H9 (cell line): ENCODE results near the gene CXCR4. TPM values are rescaled to one million over a fixed set of nuclear protein-coding genes. Genes with fewer than 3 reads are reported as not detected.

Experiments
- DNase-seq: peaks from one replicate; pipeline ENCODE4 v3.0.0-alpha.2; 2017
- H2AFZ ChIP-seq: one replicate; pipeline ENCODE4 v1.6.1; 2013; ENCODE audit warnings: mild to moderate bottlenecking, low read length, control low read depth, moderate library complexity
- H2AK5ac ChIP-seq: 2 replicates; pipeline ENCODE4 v1.6.1; 2013; ENCODE audit warnings: low read length, control low read depth, mixed read lengths; ENCODE audit not compliant: insufficient read length
- H2BK120ac ChIP-seq: one replicate; pipeline ENCODE4 v1.6.1; 2013; ENCODE audit warnings: low read depth, mild to moderate bottlenecking, low read length, control low read depth, inconsistent platforms; ENCODE audit not compliant: poor library complexity, severe bottlenecking
- H2BK12ac ChIP-seq: 2 replicates; pipeline ENCODE4 v1.6.1; 2013; ENCODE audit warnings: low read length, control low read depth, mixed read lengths, low read depth; ENCODE audit not compliant: insufficient read length
- H2BK15ac ChIP-seq: 2 replicates; pipeline ENCODE4 v1.6.1; 2013; ENCODE audit warnings: low read depth, low read length, control low read depth
- H2BK20ac ChIP-seq: one replicate; pipeline ENCODE4 v1.6.1; 2013; ENCODE audit warnings: low read depth, mild to moderate bottlenecking, low read length, control low read depth, inconsistent platforms; ENCODE audit not compliant: poor library complexity, severe bottlenecking
- H2BK5ac ChIP-seq: 2 replicates; pipeline ENCODE4 v1.6.1; 2013; ENCODE audit warnings: low read length, control low read depth, mixed read lengths; ENCODE audit not compliant: insufficient read length
- H3K14ac ChIP-seq: 2 replicates; pipeline ENCODE4 v1.6.1; 2013; ENCODE audit warnings: low read length, control low read depth; ENCODE audit not compliant: insufficient read depth
- H3K18ac ChIP-seq: 2 replicates; pipeline ENCODE4 v1.6.1; 2013; ENCODE audit warnings: low read depth, mild to moderate bottlenecking, mixed read lengths, low read length, control low read depth; ENCODE audit not compliant: insufficient read length
- H3K23ac ChIP-seq: 2 replicates; pipeline ENCODE4 v1.6.1; 2013; ENCODE audit warnings: low read length, control low read depth, mixed read lengths, low read depth; ENCODE audit not compliant: insufficient read length
- H3K23me2 ChIP-seq: 2 replicates; pipeline ENCODE4 v1.6.1; 2013; ENCODE audit warnings: low read depth, mild to moderate bottlenecking, mixed read lengths, low read length, control low read depth; ENCODE audit not compliant: insufficient read length, poor library complexity, severe bottlenecking
- H3K27ac ChIP-seq: 2 replicates; pipeline ENCODE4 v1.5.1; 2013; ENCODE audit warnings: low read length, control low read depth, mixed read lengths, low read depth; ENCODE audit not compliant: insufficient read length
- H3K27me3 ChIP-seq: 2 replicates; pipeline ENCODE4 v1.6.1; 2013; ENCODE audit warnings: low read length, control low read depth, inconsistent platforms; ENCODE audit not compliant: insufficient read depth
- H3K4ac ChIP-seq: 2 replicates; pipeline ENCODE4 v1.6.1; 2013; ENCODE audit warnings: low read depth, mild to moderate bottlenecking, control low read depth, inconsistent platforms, low read length, moderate library complexity
- H3K4me1 ChIP-seq: 2 replicates; pipeline ENCODE4 v1.6.1; 2013; ENCODE audit warnings: low read length, control low read depth, inconsistent platforms; ENCODE audit not compliant: insufficient read depth
- H3K4me2 ChIP-seq: 2 replicates; pipeline ENCODE4 v1.6.1; 2013; ENCODE audit warnings: low read length, control low read depth, mixed read lengths; ENCODE audit not compliant: insufficient read length, insufficient read depth
- H3K56ac ChIP-seq: 2 replicates; pipeline ENCODE4 v1.6.1; 2013; ENCODE audit warnings: low read depth, mild to moderate bottlenecking, mixed read lengths, low read length, control low read depth; ENCODE audit not compliant: insufficient read length
- H3K79me1 ChIP-seq: 2 replicates; pipeline ENCODE4 v1.6.1; 2013; ENCODE audit warnings: low read depth, mild to moderate bottlenecking, moderate library complexity, low read length, control low read depth, inconsistent platforms; ENCODE audit not compliant: insufficient read depth, poor library complexity, severe bottlenecking
- H3K79me2 ChIP-seq: 2 replicates; pipeline ENCODE4 v1.6.1; 2013; ENCODE audit warnings: low read length, control low read depth, inconsistent platforms; ENCODE audit not compliant: insufficient read depth
- H3K9ac ChIP-seq: 2 replicates; pipeline ENCODE4 v1.6.1; 2013; ENCODE audit warnings: low read length, control low read depth, mixed read lengths; ENCODE audit not compliant: insufficient read length; ENCODE audit errors: extremely low read depth
- H3K9me3 ChIP-seq: one replicate; pipeline ENCODE4 v1.6.1; 2013; ENCODE audit warnings: low read depth, low read length, inconsistent platforms; ENCODE audit not compliant: control insufficient read depth
- H3T11ph ChIP-seq: one replicate; pipeline ENCODE4 v1.6.1; 2013; ENCODE audit warnings: mild to moderate bottlenecking, low read length, control low read depth, inconsistent platforms
- H4K20me1 ChIP-seq: one replicate; pipeline ENCODE4 v1.6.1; 2013; ENCODE audit not compliant: control insufficient read depth, insufficient read length, insufficient read depth
- H4K5ac ChIP-seq: 2 replicates; pipeline ENCODE4 v1.6.1; 2013; ENCODE audit warnings: low read depth, mild to moderate bottlenecking, mixed read lengths, low read length, control low read depth; ENCODE audit not compliant: insufficient read length
- H4K8ac ChIP-seq: replicated peaks from 2 replicates; pipeline ENCODE4 v1.6.1; 2013; ENCODE audit warnings: low read length, control low read depth, mixed read lengths, low read depth; ENCODE audit not compliant: insufficient read length
- H4K91ac ChIP-seq: 2 replicates; pipeline ENCODE4 v1.6.1; 2013; ENCODE audit warnings: low read depth, mild to moderate bottlenecking, moderate library complexity, mixed read lengths, low read length, control low read depth; ENCODE audit not compliant: insufficient read length
- H3K27ac Mint-ChIP-seq, 3 experiments: 2 replicates in 2 of 3; 3 replicates in 1 of 3; pipeline ENCODE4 v1.8.0; 2020 to 2021; ENCODE audit warnings: mixed read lengths in 3 of 3, mild to moderate bottlenecking in 1 of 3, moderate library complexity in 1 of 3
- H3K27me3 Mint-ChIP-seq: 2 replicates; pipeline ENCODE4 v1.8.0; 2021; ENCODE audit warnings: low read depth, mild to moderate bottlenecking, moderate library complexity, mixed read lengths
- H3K36me3 Mint-ChIP-seq, 3 experiments: 2 replicates in 2 of 3; 3 replicates in 1 of 3; pipeline ENCODE4 v1.8.0; 2020 to 2021; ENCODE audit warnings: low read depth in 3 of 3, mixed read lengths in 3 of 3; ENCODE audit not compliant: insufficient read depth in 1 of 3
- H3K4me1 Mint-ChIP-seq, 2 experiments: 2 replicates each; pipeline ENCODE4 v1.8.0; 2020; ENCODE audit warnings: mixed read lengths in 2 of 2
- H3K4me3 Mint-ChIP-seq, 2 experiments: 2 replicates in 1 of 2; 3 replicates in 1 of 2; pipeline ENCODE4 v1.8.0; 2020 to 2021; ENCODE audit warnings: mild to moderate bottlenecking in 2 of 2, mixed read lengths in 2 of 2, moderate library complexity in 1 of 2
- H3K9me3 Mint-ChIP-seq, 2 experiments: 2 replicates in 1 of 2; 3 replicates in 1 of 2; pipeline ENCODE4 v1.8.0; 2020; ENCODE audit warnings: mild to moderate bottlenecking in 2 of 2, mixed read lengths in 2 of 2, moderate library complexity in 1 of 2
- WGBS: extraction: QIAGEN DNeasy Blood & Tissue Kit; methylation state at CpG from one replicate; pipeline ENCODE4 v1.1.7; 2013; ENCODE audit warnings: missing lambda C conversion rate, low lambda C conversion rate, mixed read lengths; ENCODE audit not compliant: insufficient read length; ENCODE audit errors: extremely low coverage; 5-methylcytosine and 5-hydroxymethylcytosine counted together
- total RNA-seq: library from RNA; stranded (reverse); gene quantifications from 2 replicates; pipeline ENCODE4 v1.2.1, GENCODE V29; 2021
- TF ChIP-seq, protein P1 (sequence below): fragments of 200-600 bp; sonication (generic); conservative IDR thresholded peaks from 3 replicates; pipeline ENCODE4 v1.8.0; 2021; ENCODE audit warnings: antibody characterized with exemption, mild to moderate bottlenecking

Gene CXCR4
- total RNA-seq, 1 experiment from 2014 or later: 1.0 TPM

DNA sequence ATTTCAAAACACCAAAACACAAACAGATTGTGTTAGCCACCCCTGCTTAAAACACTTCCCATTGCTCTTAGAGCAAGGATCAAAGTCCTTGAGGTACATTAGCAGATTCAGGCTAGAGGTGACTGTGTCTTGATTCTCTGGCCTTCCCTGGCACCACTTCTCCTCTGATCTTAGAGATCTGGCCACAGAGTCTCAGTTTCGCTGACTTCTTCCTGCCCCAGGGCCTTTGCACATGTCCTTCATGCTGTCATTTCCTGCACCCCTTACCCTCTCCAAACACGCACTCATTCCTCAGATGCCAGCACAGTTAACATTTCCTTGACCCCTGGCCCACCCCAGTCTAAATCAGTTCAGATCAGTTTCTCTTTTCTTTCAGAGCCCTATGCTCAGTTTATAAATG lies 16.9 kb downstream of the CXCR4 start:
- Mint-ChIP-seq H3K4me1 (no peaks in the 10 kb centered on the region), H3K36me3 (no peaks in the 10 kb centered on the region), H3K27me3 (no peaks in the 10 kb centered on the region; the same call in 1 of the 2 replicates), H3K9me3 (no peaks in the 10 kb centered on the region), H3K27ac (no peak overlapping the region), H3K4me3 (no peak overlapping the region)
- Histone ChIP-seq H2BK20ac (no peak overlapping the region), H3K4me2 (no peak overlapping the region), H4K20me1 (no peaks in the 10 kb centered on the region), H3K4me1 (no peaks in the 10 kb centered on the region), H2AFZ (no peak overlapping the region), H3K23ac (no peak overlapping the region), H3K9me3 (no peaks in the 10 kb centered on the region), H2BK5ac (no peak overlapping the region), H4K8ac (no peak overlapping the region), H3K18ac (no peak overlapping the region), H3K79me1 (no peaks in the 10 kb centered on the region), H3K27me3 (no peaks in the 10 kb centered on the region), H3K14ac (no peak overlapping the region), H3K56ac (no peak overlapping the region), H2BK120ac (no peak overlapping the region), H3K4ac (no peak overlapping the region), H4K5ac (no peak overlapping the region), H2AK5ac (no peak overlapping the region), H3T11ph (no peak overlapping the region), H3K9ac (no peak overlapping the region), H3K79me2 (no peaks in the 10 kb centered on the region), H3K27ac (no peak overlapping the region), H2BK15ac (no peak overlapping the region), H4K91ac (no peak overlapping the region), H2BK12ac (no peak overlapping the region), H3K23me2 (no peaks in the 10 kb centered on the region)
- DNase-seq: no peak
- TF ChIP-seq, protein P1, sequence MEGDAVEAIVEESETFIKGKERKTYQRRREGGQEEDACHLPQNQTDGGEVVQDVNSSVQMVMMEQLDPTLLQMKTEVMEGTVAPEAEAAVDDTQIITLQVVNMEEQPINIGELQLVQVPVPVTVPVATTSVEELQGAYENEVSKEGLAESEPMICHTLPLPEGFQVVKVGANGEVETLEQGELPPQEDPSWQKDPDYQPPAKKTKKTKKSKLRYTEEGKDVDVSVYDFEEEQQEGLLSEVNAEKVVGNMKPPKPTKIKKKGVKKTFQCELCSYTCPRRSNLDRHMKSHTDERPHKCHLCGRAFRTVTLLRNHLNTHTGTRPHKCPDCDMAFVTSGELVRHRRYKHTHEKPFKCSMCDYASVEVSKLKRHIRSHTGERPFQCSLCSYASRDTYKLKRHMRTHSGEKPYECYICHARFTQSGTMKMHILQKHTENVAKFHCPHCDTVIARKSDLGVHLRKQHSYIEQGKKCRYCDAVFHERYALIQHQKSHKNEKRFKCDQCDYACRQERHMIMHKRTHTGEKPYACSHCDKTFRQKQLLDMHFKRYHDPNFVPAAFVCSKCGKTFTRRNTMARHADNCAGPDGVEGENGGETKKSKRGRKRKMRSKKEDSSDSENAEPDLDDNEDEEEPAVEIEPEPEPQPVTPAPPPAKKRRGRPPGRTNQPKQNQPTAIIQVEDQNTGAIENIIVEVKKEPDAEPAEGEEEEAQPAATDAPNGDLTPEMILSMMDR: no peak
- no CpG with 5 or more reads among the region's 2 CpGs for WGBS
